B cell (primary cell): ENCODE data around the gene ATP6V1C2. TPM values are rescaled to one million over a fixed set of nuclear protein-coding genes. Genes with fewer than 3 reads are reported as not detected.

Experiments
- ATAC-seq: fragments of 200-7000 bp; cut with Tn5 transposase; one replicate; pipeline ENCODE4 v1.10.0; 2021; ENCODE audit warnings: low read depth, mild to moderate bottlenecking, moderate number of reproducible peaks, moderate library complexity
- CTCF ChIA-PET: fragments of 350-600 bp; sonication (Branson Sonifier 250); formaldehyde crosslinking; loops from one replicate; lab custom pipeline; 2021; ENCODE audit warnings: antibody characterized with exemption, inconsistent platforms; lab: Charles Lee
- POLR2A ChIA-PET: fragments of 350-600 bp; sonication (Branson Sonifier 250); formaldehyde crosslinking; loops from one replicate; lab custom pipeline; 2021; ENCODE audit warnings: antibody characterized with exemption; lab: Charles Lee
- DNase-seq: peaks from one replicate; pipeline ENCODE4 v3.0.0; 2013
- H2AFZ ChIP-seq: 2 replicates; pipeline ENCODE4 v1.6.1; 2012; ENCODE audit warnings: mild to moderate bottlenecking, low read depth, low read length; ENCODE audit not compliant: insufficient read depth, poor library complexity, severe bottlenecking
- H3K27ac ChIP-seq, 2 donors: 1 replicate in 1 of 2; 2 replicates in 1 of 2; pipeline ENCODE4 v1.5.1; 2012 to 2013; ENCODE audit warnings: low read length in 2 of 2, mild to moderate bottlenecking in 2 of 2, moderate library complexity in 1 of 2
- H3K27me3 ChIP-seq, 4 experiments: fragments of 200-600 bp in 1 of 4; sonication (generic) in 1 of 4; replicated peaks in 1 of 4; 1 replicate in 2 of 4; 2 replicates in 2 of 4; pipeline versions ENCODE4 v1.6.1 to v1.7.0; 2013 to 2016; ENCODE audit warnings: low read length in 3 of 4, mild to moderate bottlenecking in 2 of 4, mixed read lengths in 1 of 4, moderate library complexity in 1 of 4; ENCODE audit not compliant: insufficient read depth in 4 of 4, control insufficient read depth in 3 of 4; ENCODE audit errors: control extremely low read depth in 1 of 4
- H3K36me3 ChIP-seq, 2 experiments: replicated peaks in 1 of 2; 1 replicate in 1 of 2; 2 replicates in 1 of 2; pipeline versions ENCODE4 v1.6.1 to v1.7.1; 2013; ENCODE audit warnings: low read length in 1 of 2; ENCODE audit not compliant: insufficient read depth in 2 of 2, control insufficient read depth in 1 of 2; ENCODE audit errors: control extremely low read depth in 1 of 2, extremely low read depth in 1 of 2
- H3K4me1 ChIP-seq, 2 donors: fragments of 200-600 bp in 1 of 2; sonication (generic) in 1 of 2; 1 replicate in 1 of 2; 2 replicates in 1 of 2; pipeline versions ENCODE4 v1.5.1 to v1.6.1; 2013 to 2017; ENCODE audit warnings: low read length in 2 of 2; ENCODE audit not compliant: control insufficient read depth in 2 of 2, insufficient read depth in 2 of 2
- H3K4me2 ChIP-seq: replicated peaks from 2 replicates; pipeline ENCODE3; 2012; ENCODE audit warnings: mild to moderate bottlenecking, low read depth, low read length; ENCODE audit not compliant: poor library complexity, severe bottlenecking
- H3K4me3 ChIP-seq, 5 experiments: fragments of 200-600 bp in 1 of 5; sonication (generic) in 1 of 5; 1 replicate in 3 of 5; 2 replicates in 2 of 5; pipeline versions ENCODE4 v1.5.1 to v1.7.0; 2011 to 2016; ENCODE audit warnings: low read length in 4 of 5, mild to moderate bottlenecking in 4 of 5, low read depth in 2 of 5, control low read depth in 1 of 5, moderate library complexity in 1 of 5; ENCODE audit not compliant: insufficient read depth in 1 of 5; ENCODE audit errors: control extremely low read depth in 1 of 5, extremely low read depth in 1 of 5
- H3K79me2 ChIP-seq: fragments of 200-600 bp; sonication (generic); one replicate; pipeline ENCODE4 v1.6.0; 2016; ENCODE audit warnings: low read length; ENCODE audit not compliant: control insufficient read depth, insufficient read depth
- H3K9ac ChIP-seq: fragments of 200-600 bp; sonication (generic); 2 replicates; pipeline ENCODE4 v1.6.1; 2017; ENCODE audit warnings: mild to moderate bottlenecking, low read length, moderate library complexity
- H3K9me3 ChIP-seq, 3 donors: one replicate each; pipeline versions ENCODE4 v1.6.1 to v1.7.1; 2013; ENCODE audit warnings: low read length in 2 of 3; ENCODE audit not compliant: control insufficient read depth in 2 of 3, insufficient read depth in 1 of 3; ENCODE audit errors: control extremely low read depth in 1 of 3
- H4K20me1 ChIP-seq: 2 replicates; pipeline ENCODE4 v1.6.0; 2012; ENCODE audit warnings: mild to moderate bottlenecking, low read length; ENCODE audit not compliant: insufficient read depth, control insufficient read depth, poor library complexity, severe bottlenecking
- H3K27ac Mint-ChIP-seq: one replicate; pipeline ENCODE4 v1.8.0; 2021; ENCODE audit warnings: mixed read lengths
- H3K27me3 Mint-ChIP-seq: one replicate; pipeline ENCODE4 v1.8.0; 2021; ENCODE audit warnings: mixed read lengths
- H3K4me1 Mint-ChIP-seq: one replicate; pipeline ENCODE4 v1.8.0; 2021; ENCODE audit warnings: mixed read lengths
- H3K4me3 Mint-ChIP-seq: one replicate; pipeline ENCODE4 v1.8.0; 2021; ENCODE audit warnings: mixed read lengths
- H3K9me3 Mint-ChIP-seq: one replicate; pipeline ENCODE4 v1.8.0; 2022; ENCODE audit warnings: mixed read lengths; ENCODE audit not compliant: insufficient read depth
- EZH2 ChIP-seq: IDR thresholded peaks from 2 replicates; pipeline ENCODE4 v1.6.1; 2012; ENCODE audit warnings: borderline replicate concordance, low read depth, mild to moderate bottlenecking, moderate library complexity, low read length; ENCODE audit not compliant: insufficient read depth, poor library complexity, severe bottlenecking
- WGBS: methylation state at CpG from one replicate; pipeline ENCODE4 v1.1.5; 2013; ENCODE audit warnings: missing lambda C conversion rate; ENCODE audit not compliant: insufficient coverage; 5-methylcytosine and 5-hydroxymethylcytosine counted together
- intact Hi-C: fragments of 100-400 bp; cut with micrococcal nuclease; formaldehyde crosslinking; loops from one replicate; pipeline ENCODE4 v1.10.0; 2022
- polyA plus RNA-seq: library from polyadenylated mRNA; depleted of rRNA; stranded (reverse); fragments of >200 nt; gene quantifications from 2 replicates; pipeline ENCODE4 v1.2.3, GENCODE V29; 2012
- total RNA-seq, 2 donors: library from RNA; stranded (reverse); fragments of 120-200 nt in 1 of 2; gene quantifications; 1 replicate in 1 of 2; 2 replicates in 1 of 2; pipeline versions ENCODE4 v1.2.3 to v1.2.4, GENCODE V29; 2013 to 2022
- TF ChIP-seq, protein P1 (sequence below): fragments of 200-600 bp; IDR thresholded peaks from one replicate; pipeline ENCODE4 v1.8.0; 2022; ENCODE audit warnings: antibody characterized with exemption, mild to moderate bottlenecking

The ATP6V1C2 gene
- total and polyA plus RNA-seq, 2 donors (not counting 1 experiment from before 2014, with no cell fraction given), result 0.54 to 4.4 TPM

DNA sequence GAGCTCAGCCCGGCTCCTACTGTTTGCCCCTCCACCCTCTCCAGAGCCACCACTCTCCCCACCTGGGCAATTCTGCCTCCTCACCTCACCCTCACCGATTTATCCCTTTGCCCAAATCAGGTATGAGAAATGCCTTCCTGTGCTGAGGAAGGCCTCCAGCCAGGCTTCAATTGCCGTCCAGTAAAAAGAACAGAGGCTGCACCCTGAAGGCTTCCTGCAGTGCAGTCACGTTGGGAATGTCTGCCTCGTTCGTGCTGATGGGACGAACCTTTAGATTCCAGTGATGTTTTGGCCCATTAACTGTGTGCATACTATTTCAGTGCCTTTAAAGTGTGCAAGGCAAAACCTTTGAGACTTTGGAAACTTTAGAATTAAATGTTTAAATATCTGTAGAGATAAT lies 34.2 kb downstream of the ATP6V1C2 start:
- H3K9me3 Mint-ChIP-seq, result no peaks in the 10 kb centered on the region
- no peak overlapping the region for H3K4me3 Mint-ChIP-seq
- no peaks in the 10 kb centered on the region for H3K9me3 ChIP-seq
- CTCF ChIA-PET, result no interaction called here
- H3K27me3 Mint-ChIP-seq, result no peaks in the 10 kb centered on the region
- intact Hi-C loops, result no loop called here
- no peak overlapping the region for H2AFZ ChIP-seq
- H4K20me1 ChIP-seq, result no peaks in the 10 kb centered on the region
- TF ChIP-seq, protein P1, sequence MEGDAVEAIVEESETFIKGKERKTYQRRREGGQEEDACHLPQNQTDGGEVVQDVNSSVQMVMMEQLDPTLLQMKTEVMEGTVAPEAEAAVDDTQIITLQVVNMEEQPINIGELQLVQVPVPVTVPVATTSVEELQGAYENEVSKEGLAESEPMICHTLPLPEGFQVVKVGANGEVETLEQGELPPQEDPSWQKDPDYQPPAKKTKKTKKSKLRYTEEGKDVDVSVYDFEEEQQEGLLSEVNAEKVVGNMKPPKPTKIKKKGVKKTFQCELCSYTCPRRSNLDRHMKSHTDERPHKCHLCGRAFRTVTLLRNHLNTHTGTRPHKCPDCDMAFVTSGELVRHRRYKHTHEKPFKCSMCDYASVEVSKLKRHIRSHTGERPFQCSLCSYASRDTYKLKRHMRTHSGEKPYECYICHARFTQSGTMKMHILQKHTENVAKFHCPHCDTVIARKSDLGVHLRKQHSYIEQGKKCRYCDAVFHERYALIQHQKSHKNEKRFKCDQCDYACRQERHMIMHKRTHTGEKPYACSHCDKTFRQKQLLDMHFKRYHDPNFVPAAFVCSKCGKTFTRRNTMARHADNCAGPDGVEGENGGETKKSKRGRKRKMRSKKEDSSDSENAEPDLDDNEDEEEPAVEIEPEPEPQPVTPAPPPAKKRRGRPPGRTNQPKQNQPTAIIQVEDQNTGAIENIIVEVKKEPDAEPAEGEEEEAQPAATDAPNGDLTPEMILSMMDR, result no peak
- no peak for TF ChIP-seq EZH2
- H3K27me3 ChIP-seq, result no peaks in the 10 kb centered on the region
- no peak overlapping the region for H3K27ac ChIP-seq
- H3K4me1 ChIP-seq, result no peaks in the 10 kb centered on the region
- POLR2A ChIA-PET, result no interaction called here
- H3K27ac Mint-ChIP-seq, result no peak overlapping the region
- H3K4me3 ChIP-seq, result no peak overlapping the region
- H3K4me1 Mint-ChIP-seq, result no peaks in the 10 kb centered on the region
- H3K36me3 ChIP-seq, result no peaks in the 10 kb centered on the region
- DNase-seq, result no peak
- 81% methylated on average over 7 of the region's 7 CpGs for WGBS
- no peak overlapping the region for H3K4me2 ChIP-seq
- no peaks in the 10 kb centered on the region for H3K79me2 ChIP-seq
- ATAC-seq, result no peak
- H3K9ac ChIP-seq, result no peak overlapping the region

DNA sequence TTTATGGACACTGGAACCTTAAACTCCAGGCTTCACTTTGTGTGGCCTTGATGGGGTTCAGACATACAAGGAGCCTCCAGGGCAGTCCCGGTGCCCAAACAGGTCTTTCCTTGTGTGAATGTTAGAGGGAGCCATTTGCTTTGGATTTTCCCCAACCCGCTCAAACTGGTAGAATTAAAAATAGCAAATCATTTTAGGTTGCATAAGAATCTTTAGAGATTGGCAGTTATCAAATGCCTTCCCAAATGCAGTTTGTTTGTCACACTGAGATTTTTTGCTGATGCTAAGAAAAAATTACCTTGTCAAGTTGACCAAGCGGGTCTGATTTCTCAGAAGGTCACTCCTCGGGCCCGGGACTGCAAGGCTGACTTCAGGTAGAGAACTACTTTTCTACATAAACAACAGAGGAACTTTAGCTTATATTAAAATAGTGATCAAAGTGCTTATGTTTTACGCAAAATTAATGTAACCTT lies 36.4 kb downstream of the ATP6V1C2 start:
- Mint-ChIP-seq H3K27me3 (no peaks in the 10 kb centered on the region), H3K27ac (no peak overlapping the region), H3K9me3 (no peaks in the 10 kb centered on the region), H3K4me3 (no peak overlapping the region), H3K4me1 (no peaks in the 10 kb centered on the region)
- Histone ChIP-seq H3K27me3 (no peaks in the 10 kb centered on the region), H3K36me3 (no peaks in the 10 kb centered on the region), H3K4me3 (no peak overlapping the region), H4K20me1 (no peaks in the 10 kb centered on the region), H3K9me3 (peaks cover 0 to 3% (median 0%) of the 10 kb centered on the region in 3 donors), H2AFZ (no peak overlapping the region), H3K9ac (no peak overlapping the region), H3K4me2 (no peak overlapping the region), H3K27ac (no peak overlapping the region), H3K79me2 (no peaks in the 10 kb centered on the region), H3K4me1 (no peaks in the 10 kb centered on the region)
- DNase-seq (no peak), ATAC-seq (no peak)
- ChIA-PET CTCF (no interaction called here), POLR2A (no interaction called here)
- TF ChIP-seq, protein P1, result no peak
- TF ChIP-seq EZH2, result no peak
- intact Hi-C loops, result no loop called here
- 71% methylated on average over 1 of the region's 6 CpGs for WGBS
